GM21529 (cell line): ENCODE results near the gene PSMA8.
A peak's percentile ranks its signal among the peaks of the same experiment; 100 is the strongest.
"Not testable (repeated sequence)": the region's sequence is repeated elsewhere in the genome, so short reads cannot be mapped to it uniquely, and the experiment has no call there.

Experiments
- ATAC-seq: cut with Tn5 transposase; IDR thresholded peaks from one replicate; pipeline ENCODE4 v1.9.1; 2021; ENCODE audit not compliant: unreplicated experiment

PSMA8 gene

GRCh38 chr18:26175481-26175880 lies 41.8 kb downstream of the PSMA8 start:
- no peak for ATAC-seq

GRCh38 chr18:26176134-26176533 lies 42.5 kb downstream of the PSMA8 start:
- no peak for ATAC-seq

- peak; percentile 64 for ATAC-seq
Measured at GRCh38 chr18:26181343-26181826, 47.7 kb downstream of the PSMA8 start.

GRCh38 chr18:26183395-26184112 lies 49.9 kb downstream of the PSMA8 start:
- ATAC-seq = no peak

- ATAC-seq = no peak
Measured at GRCh38 chr18:26185267-26185666, 51.6 kb downstream of the PSMA8 start.

- peak; percentile 84 for ATAC-seq
Measured at GRCh38 chr18:26190506-26190905, 56.8 kb downstream of the PSMA8 start.

GRCh38 chr18:26192233-26192632 lies 58.6 kb downstream of the PSMA8 start:
- no peak for ATAC-seq

GRCh38 chr18:26196605-26197004 lies 62.9 kb downstream of the PSMA8 start:
- ATAC-seq = no peak

GRCh38 chr18:26202001-26202400 lies 68.3 kb downstream of the PSMA8 start:
- not testable (repeated sequence) for ATAC-seq

- no peak for ATAC-seq
Measured at GRCh38 chr18:26205318-26205717, 71.6 kb downstream of the PSMA8 start.

- no peak for ATAC-seq
Measured at GRCh38 chr18:26206488-26206887, 72.8 kb downstream of the PSMA8 start.

GRCh38 chr18:26207937-26208336 lies 74.3 kb downstream of the PSMA8 start:
- ATAC-seq = no peak

- no peak for ATAC-seq
Measured at GRCh38 chr18:26208977-26209376, 75.3 kb downstream of the PSMA8 start.

GRCh38 chr18:26210147-26210546 lies 76.5 kb downstream of the PSMA8 start:
- no peak for ATAC-seq

GRCh38 chr18:26215247-26215970 lies 81.7 kb downstream of the PSMA8 start:
- peak; percentile 97 for ATAC-seq

- ATAC-seq = no peak
Measured at GRCh38 chr18:26225022-26225693, 91.5 kb downstream of the PSMA8 start.

- no peak for ATAC-seq
Measured at GRCh38 chr18:26225915-26226228, 92.2 kb downstream of the PSMA8 start.

GRCh38 chr18:26226229-26227050 lies 92.8 kb downstream of the PSMA8 start, which contains the start of gene TAF4B:
Gene TAF4B (plus strand): TSS chr18:26226445. CDS start chr18:26226934, 489 bp downstream.
- peak; percentile 82 for ATAC-seq

- peak; percentile 13 for ATAC-seq
Measured at GRCh38 chr18:26227051-26227670, 93.5 kb downstream of the PSMA8 start.

GRCh38 chr18:26228562-26229260 lies 95.0 kb downstream of the PSMA8 start:
- no peak for ATAC-seq
